RWPE1 (cell line): Measurements from ENCODE around the gene B4GALT4.

Source experiments
- CTCF ChIA-PET: fragments of 350-600 bp; sonication (Branson Sonifier 250); formaldehyde crosslinking; extraction: SDS; loops from one replicate; lab custom pipeline; 2021; lab: Yijun Ruan, JAX
- POLR2A ChIA-PET: fragments of 400-600 bp; formaldehyde crosslinking; extraction: SDS; loops from one replicate; lab custom pipeline; 2020; ENCODE audit warnings: antibody characterized with exemption; ENCODE audit not compliant: low non-redundant PET; lab: Yijun Ruan, JAX
- DNase-seq: peaks from one replicate; pipeline ENCODE4 v3.0.0; 2012; ENCODE audit warnings: low spot score
- H3K27ac ChIP-seq: fragments of 450-650 bp; 2 replicates; pipeline ENCODE4 v1.5.1; 2017
- CTCF ChIP-seq: fragments of 450-650 bp; conservative IDR thresholded peaks from 2 replicates; pipeline ENCODE4 v1.5.1; 2017; ENCODE audit warnings: low read depth, mild to moderate bottlenecking

B4GALT4 gene

GRCh38 chr3:119207512-119207875 lies 33.2 kb downstream of the B4GALT4 start:
- no peak for TF ChIP-seq CTCF
- no peak for DNase-seq
- POLR2A ChIA-PET = no interaction called here
- CTCF ChIA-PET = interaction anchor here (1.0 kb wide), 2 partner anchors 40 to 181 kb away, joined by 3 to 6 read pairs; no protein-coding TSS in a partner anchor
- no peak overlapping the region for H3K27ac ChIP-seq

- POLR2A ChIA-PET = no interaction called here
- H3K27ac ChIP-seq = peak overlapping the region; percentile 66
- CTCF ChIA-PET = interaction anchor here (0.6 to 1.0 kb wide), 3 partner anchors 39 to 1055 kb away, joined by 3 to 6 read pairs (median 3); no protein-coding TSS in a partner anchor
- DNase-seq = peak; percentile 59
- no peak; the same call in 1 of the 2 replicates for TF ChIP-seq CTCF
Measured at GRCh38 chr3:119206611-119207511, 33.8 kb downstream of the B4GALT4 start.

GRCh38 chr3:119205685-119206084 lies 35.0 kb downstream of the B4GALT4 start:
- no peak for TF ChIP-seq CTCF
- ChIA-PET POLR2A (no interaction called here), CTCF (interaction anchor here (0.6 kb wide), 1 partner anchor 300 kb away, joined by 3 read pairs; no protein-coding TSS in a partner anchor)
- H3K27ac ChIP-seq = no peak overlapping the region
- DNase-seq = no peak

GRCh38 chr3:119205209-119205608 lies 35.5 kb downstream of the B4GALT4 start:
- DNase-seq = no peak
- CTCF ChIA-PET = interaction anchor here (0.6 kb wide), 1 partner anchor 299 kb away, joined by 3 read pairs; no protein-coding TSS in a partner anchor
- POLR2A ChIA-PET = no interaction called here
- H3K27ac ChIP-seq = no peak overlapping the region
- no peak for TF ChIP-seq CTCF

GRCh38 chr3:119195911-119196310 lies 44.8 kb downstream of the B4GALT4 start:
- POLR2A ChIA-PET = no interaction called here
- no peak for TF ChIP-seq CTCF
- no peak overlapping the region for H3K27ac ChIP-seq
- CTCF ChIA-PET = no interaction called here
- DNase-seq = no peak

GRCh38 chr3:119195151-119195476 lies 45.6 kb downstream of the B4GALT4 start:
- DNase-seq = no peak

More at GRCh38 chr3:119195151-119195476, 45.6 kb downstream of the B4GALT4 start:
- ChIA-PET CTCF (no interaction called here), POLR2A (no interaction called here)
- no peak overlapping the region for H3K27ac ChIP-seq
- no peak for TF ChIP-seq CTCF
